KMS-11 (cell line): Measurements from ENCODE around the gene ZNF71.

Experiments
- H2AFZ ChIP-seq: fragments of 200-600 bp; sonication (generic); 2 replicates; pipeline ENCODE4 v1.6.1; 2016; ENCODE audit warnings: antibody characterized with exemption, mixed run types, low read depth
- H3K27ac ChIP-seq: fragments of 200-600 bp; sonication (generic); 2 replicates; pipeline ENCODE4 v1.6.1; 2016; ENCODE audit warnings: mild to moderate bottlenecking, mixed run types
- H3K27me3 ChIP-seq: fragments of 200-600 bp; sonication (generic); 2 replicates; pipeline ENCODE4 v1.6.1; 2017; ENCODE audit warnings: mild to moderate bottlenecking, low read depth, mixed run types, moderate library complexity; ENCODE audit not compliant: insufficient read depth
- H3K36me3 ChIP-seq: fragments of 200-600 bp; sonication (generic); 2 replicates; pipeline ENCODE4 v1.6.1; 2017; ENCODE audit warnings: mild to moderate bottlenecking, mixed run types; ENCODE audit not compliant: insufficient read depth
- H3K4me1 ChIP-seq: fragments of 200-600 bp; sonication (generic); 2 replicates; pipeline ENCODE4 v1.6.1; 2016; ENCODE audit warnings: mild to moderate bottlenecking, low read depth, mixed run types; ENCODE audit not compliant: poor library complexity, severe bottlenecking
- H3K4me2 ChIP-seq: fragments of 200-600 bp; sonication (generic); 2 replicates; pipeline ENCODE4 v1.7.0; 2016; ENCODE audit warnings: mild to moderate bottlenecking, mixed run types
- H3K4me3 ChIP-seq: fragments of 200-600 bp; sonication (generic); IDR thresholded peaks from 2 replicates; pipeline ENCODE4 v1.6.1; 2017; ENCODE audit warnings: low read depth, low read length, mixed read lengths; ENCODE audit not compliant: insufficient read depth
- H3K79me2 ChIP-seq: fragments of 200-600 bp; sonication (generic); 2 replicates; pipeline ENCODE4 v1.6.1; 2016; ENCODE audit warnings: low read depth, mixed run types; ENCODE audit not compliant: insufficient read depth
- H3K9ac ChIP-seq: fragments of 200-600 bp; sonication (generic); 2 replicates; pipeline ENCODE4 v1.6.1; 2016; ENCODE audit warnings: mild to moderate bottlenecking, mixed run types
- H4K20me1 ChIP-seq: fragments of 200-600 bp; sonication (generic); 2 replicates; pipeline ENCODE4 v1.6.1; 2016; ENCODE audit warnings: mild to moderate bottlenecking, mixed run types; ENCODE audit not compliant: insufficient read depth
- CTCF ChIP-seq: fragments of 200-600 bp; sonication (generic); conservative IDR thresholded peaks from 2 replicates; pipeline ENCODE4 v1.6.1; 2017; ENCODE audit warnings: low read depth, mild to moderate bottlenecking, antibody characterized with exemption, low read length, moderate library complexity, mixed read lengths

Gene ZNF71

GRCh38 chr19:56619121-56619520 lies 24.0 kb downstream of the ZNF71 start:
- no peak overlapping the region for H3K4me3 ChIP-seq
- no peaks in the 10 kb centered on the region for H3K79me2 ChIP-seq
- no peak for TF ChIP-seq CTCF
- H3K36me3 ChIP-seq = no peaks in the 10 kb centered on the region
- H3K27me3 ChIP-seq = no peaks in the 10 kb centered on the region
- no peak overlapping the region for H3K27ac ChIP-seq
- H2AFZ ChIP-seq = no peak overlapping the region
- H4K20me1 ChIP-seq = no peaks in the 10 kb centered on the region
- no peaks in the 10 kb centered on the region for H3K4me1 ChIP-seq
- no peak overlapping the region for H3K9ac ChIP-seq
- H3K4me2 ChIP-seq = no peak overlapping the region

GRCh38 chr19:56622374-56622773 lies 27.3 kb downstream of the ZNF71 start:
- no peaks in the 10 kb centered on the region for H3K27me3 ChIP-seq
- TF ChIP-seq CTCF = no peak
- no peaks in the 10 kb centered on the region; the same call in 1 of the 2 replicates for H3K36me3 ChIP-seq
- H3K79me2 ChIP-seq = no peaks in the 10 kb centered on the region
- no peak overlapping the region for H3K9ac ChIP-seq
- no peaks in the 10 kb centered on the region for H3K4me1 ChIP-seq
- H3K4me3 ChIP-seq = no peak overlapping the region
- H4K20me1 ChIP-seq = no peaks in the 10 kb centered on the region
- no peak overlapping the region for H2AFZ ChIP-seq
- H3K27ac ChIP-seq = no peak overlapping the region
- no peak overlapping the region for H3K4me2 ChIP-seq

- H4K20me1 ChIP-seq = no peaks in the 10 kb centered on the region
- H3K9ac ChIP-seq = no peak overlapping the region
- no peak overlapping the region for H3K4me3 ChIP-seq
- no peaks in the 10 kb centered on the region for H3K27me3 ChIP-seq
- no peaks in the 10 kb centered on the region for H3K4me1 ChIP-seq
- no peak overlapping the region for H3K27ac ChIP-seq
- H3K79me2 ChIP-seq = no peaks in the 10 kb centered on the region
- no peaks in the 10 kb centered on the region; the same call in 1 of the 2 replicates for H3K36me3 ChIP-seq
- TF ChIP-seq CTCF = no peak
- H2AFZ ChIP-seq = no peak overlapping the region
- no peak overlapping the region for H3K4me2 ChIP-seq
These were observed 27.9 kb downstream of the ZNF71 start for GRCh38 chr19:56623006-56623405.

- H3K4me1 ChIP-seq = no peaks in the 10 kb centered on the region
- H3K36me3 ChIP-seq = no peaks in the 10 kb centered on the region; the same call in 1 of the 2 replicates
- no peak overlapping the region for H3K4me2 ChIP-seq
- no peak for TF ChIP-seq CTCF
- no peaks in the 10 kb centered on the region for H3K27me3 ChIP-seq
- H3K4me3 ChIP-seq = no peak overlapping the region
- no peaks in the 10 kb centered on the region for H3K79me2 ChIP-seq
- H3K27ac ChIP-seq = no peak overlapping the region
- no peak overlapping the region for H2AFZ ChIP-seq
- H4K20me1 ChIP-seq = no peaks in the 10 kb centered on the region
- H3K9ac ChIP-seq = no peak overlapping the region
These were observed 30.6 kb downstream of the ZNF71 start for GRCh38 chr19:56625708-56626107.
